Natural killer cell (primary cell): ENCODE results near the gene C1orf21. TPM values are rescaled to one million over a fixed set of nuclear protein-coding genes. Genes with fewer than 3 reads are reported as not detected.

Experiments used
- ATAC-seq, 3 donors: fragments of 150-1000 bp in 2 of 3; fragments of 200-7000 bp in 1 of 3; cut with Tn5 transposase; 1 replicate in 1 of 3; 2 replicates in 2 of 3; pipeline ENCODE4 v1.10.0; 2021; ENCODE audit warnings: mild to moderate bottlenecking in 2 of 3, moderate library complexity in 2 of 3
- DNase-seq, 2 donors: peaks; one replicate each; pipeline versions ENCODE4 v3.0.0 to v3.0.0-alpha.2; 2013 to 2021; ENCODE audit warnings: mixed read lengths in 1 of 2
- H3K27ac ChIP-seq: one replicate; pipeline ENCODE4 v1.5.1; 2013; ENCODE audit warnings: mild to moderate bottlenecking, low read length
- H3K27me3 ChIP-seq: one replicate; pipeline ENCODE4 v1.6.1; 2013; ENCODE audit warnings: low read length; ENCODE audit not compliant: control insufficient read depth, insufficient read depth
- H3K36me3 ChIP-seq: one replicate; pipeline ENCODE4 v1.6.1; 2013; ENCODE audit warnings: low read length; ENCODE audit not compliant: control insufficient read depth, insufficient read depth
- H3K4me1 ChIP-seq: one replicate; pipeline ENCODE4 v1.6.1; 2013; ENCODE audit warnings: low read length; ENCODE audit not compliant: control insufficient read depth, insufficient read depth
- H3K4me3 ChIP-seq: one replicate; pipeline ENCODE4 v1.5.1; 2013; ENCODE audit warnings: low read length
- H3K9me3 ChIP-seq: one replicate; pipeline ENCODE4 v1.6.1; 2013; ENCODE audit warnings: low read length; ENCODE audit not compliant: control insufficient read depth, insufficient read depth
- H3K27ac Mint-ChIP-seq, 2 donors: one replicate each; pipeline ENCODE4 v1.8.0; 2022; ENCODE audit warnings: mild to moderate bottlenecking in 2 of 2, mixed read lengths in 2 of 2, moderate library complexity in 1 of 2
- H3K27me3 Mint-ChIP-seq, 2 donors: one replicate each; pipeline ENCODE4 v1.8.0; 2022; ENCODE audit warnings: low read depth in 2 of 2, mixed read lengths in 2 of 2
- H3K36me3 Mint-ChIP-seq: one replicate; pipeline ENCODE4 v1.8.0; 2022; ENCODE audit warnings: mixed read lengths
- H3K4me1 Mint-ChIP-seq, 2 donors: one replicate each; pipeline ENCODE4 v1.8.0; 2022; ENCODE audit warnings: mixed read lengths in 2 of 2
- H3K4me3 Mint-ChIP-seq: one replicate; pipeline ENCODE4 v1.8.0; 2022; ENCODE audit warnings: mild to moderate bottlenecking, moderate library complexity, mixed read lengths
- H3K9me3 Mint-ChIP-seq, 2 donors: one replicate each; pipeline ENCODE4 v1.8.0; 2022; ENCODE audit warnings: mixed read lengths in 2 of 2
- WGBS: methylation state at CpG from one replicate; pipeline ENCODE4 v1.1.7; 2013; ENCODE audit warnings: missing lambda C conversion rate; ENCODE audit not compliant: insufficient coverage; 5-methylcytosine and 5-hydroxymethylcytosine counted together
- intact Hi-C: fragments of 100-400 bp; cut with micrococcal nuclease; formaldehyde crosslinking; loops from one replicate; pipeline ENCODE4 v1.14.2; 2022
- total RNA-seq, 4 donors: library from RNA; stranded (reverse); fragments of 120-200 nt in 1 of 4; gene quantifications; one replicate each; pipeline versions ENCODE4 v1.2.3 to v1.2.4, GENCODE V29; 2013 to 2022
- TF ChIP-seq, protein P1 (sequence below): fragments of 200-600 bp; IDR thresholded peaks from one replicate; pipeline ENCODE4 v1.8.0; 2022; ENCODE audit warnings: antibody characterized with exemption

The C1orf21 gene
- total RNA-seq, 3 donors from 2014 or later (not counting 1 experiment from before 2014, with no cell fraction given) = 84.3 to 111 (median 88.3) TPM

DNA sequence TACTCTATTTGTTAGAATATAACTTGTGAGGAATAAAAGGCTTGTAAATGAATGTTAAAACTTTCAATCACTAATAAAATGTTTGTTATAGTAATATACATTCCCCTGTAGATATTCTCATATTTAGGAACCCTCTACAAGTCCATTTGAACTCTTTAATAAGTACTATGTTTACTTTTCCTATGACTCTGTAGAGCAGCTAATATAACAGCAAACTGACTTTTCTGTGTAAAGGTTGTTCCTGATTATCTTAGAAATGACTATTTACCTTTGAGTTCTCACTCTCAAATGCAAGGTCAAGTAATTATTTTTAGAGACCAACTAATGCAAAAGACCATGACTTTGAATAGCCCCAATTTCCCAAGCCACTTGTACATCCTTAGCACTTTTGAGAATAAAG is 130.3 kb downstream of the C1orf21 start:
- no peaks in the 10 kb centered on the region for H3K27me3 ChIP-seq
- H3K36me3 ChIP-seq = no peaks in the 10 kb centered on the region
- no peaks in the 10 kb centered on the region for H3K4me1 ChIP-seq
- Mint-ChIP-seq H3K9me3 (no peaks in the 10 kb centered on the region), H3K27ac (peak overlapping the region; percentile 28 to 45), H3K4me3 (no peak overlapping the region), H3K4me1 (peaks cover 40 to 47% of the 10 kb centered on the region in 2 donors), H3K36me3 (peaks cover 8% of the 10 kb centered on the region), H3K27me3 (no peaks in the 10 kb centered on the region)
- DNase-seq (no peak), ATAC-seq (no peak)
- intact Hi-C loops = no loop called here
- no peaks in the 10 kb centered on the region for H3K9me3 ChIP-seq
- no peak overlapping the region for H3K27ac ChIP-seq
- H3K4me3 ChIP-seq = no peak overlapping the region
- TF ChIP-seq, protein P1, sequence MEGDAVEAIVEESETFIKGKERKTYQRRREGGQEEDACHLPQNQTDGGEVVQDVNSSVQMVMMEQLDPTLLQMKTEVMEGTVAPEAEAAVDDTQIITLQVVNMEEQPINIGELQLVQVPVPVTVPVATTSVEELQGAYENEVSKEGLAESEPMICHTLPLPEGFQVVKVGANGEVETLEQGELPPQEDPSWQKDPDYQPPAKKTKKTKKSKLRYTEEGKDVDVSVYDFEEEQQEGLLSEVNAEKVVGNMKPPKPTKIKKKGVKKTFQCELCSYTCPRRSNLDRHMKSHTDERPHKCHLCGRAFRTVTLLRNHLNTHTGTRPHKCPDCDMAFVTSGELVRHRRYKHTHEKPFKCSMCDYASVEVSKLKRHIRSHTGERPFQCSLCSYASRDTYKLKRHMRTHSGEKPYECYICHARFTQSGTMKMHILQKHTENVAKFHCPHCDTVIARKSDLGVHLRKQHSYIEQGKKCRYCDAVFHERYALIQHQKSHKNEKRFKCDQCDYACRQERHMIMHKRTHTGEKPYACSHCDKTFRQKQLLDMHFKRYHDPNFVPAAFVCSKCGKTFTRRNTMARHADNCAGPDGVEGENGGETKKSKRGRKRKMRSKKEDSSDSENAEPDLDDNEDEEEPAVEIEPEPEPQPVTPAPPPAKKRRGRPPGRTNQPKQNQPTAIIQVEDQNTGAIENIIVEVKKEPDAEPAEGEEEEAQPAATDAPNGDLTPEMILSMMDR = no peak

DNA sequence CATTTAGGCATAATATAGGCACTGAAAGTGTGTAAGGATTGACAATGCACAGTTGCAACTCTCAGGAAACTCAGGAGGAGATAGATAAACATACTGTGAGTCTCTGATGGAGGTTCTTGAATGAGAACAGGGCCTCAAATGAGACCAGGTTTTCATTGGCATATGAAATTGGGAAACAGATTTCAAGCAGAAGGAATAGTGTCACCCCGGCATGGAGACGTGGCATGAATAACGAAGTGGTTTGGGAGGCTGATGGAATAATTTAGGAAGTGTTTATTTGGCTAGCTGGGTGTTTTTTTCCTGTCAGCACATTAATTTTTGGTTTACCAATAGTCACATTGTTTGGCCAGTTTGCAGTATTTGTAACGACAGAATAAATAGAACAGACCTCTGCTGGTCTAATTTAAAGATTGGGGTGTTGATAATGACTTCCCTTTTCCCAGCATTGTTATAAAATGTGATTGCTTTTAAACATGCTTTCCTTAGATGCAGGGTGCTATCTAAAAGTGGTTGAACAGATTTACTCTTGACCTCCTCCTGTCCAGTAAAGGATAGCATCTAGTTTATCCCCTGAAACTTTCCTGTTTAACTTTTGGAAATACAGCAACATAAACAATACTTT is 132.0 kb downstream of the C1orf21 start:
- H3K36me3 ChIP-seq = no peaks in the 10 kb centered on the region
- H3K4me1 ChIP-seq = no peaks in the 10 kb centered on the region
- H3K9me3 ChIP-seq = no peaks in the 10 kb centered on the region
- intact Hi-C loops = no loop called here
- no peak overlapping the region for H3K4me3 ChIP-seq
- H3K36me3 Mint-ChIP-seq = peaks cover 8% of the 10 kb centered on the region
- no peaks in the 10 kb centered on the region for H3K27me3 Mint-ChIP-seq
- H3K9me3 Mint-ChIP-seq = no peaks in the 10 kb centered on the region
- H3K27ac Mint-ChIP-seq = peak overlapping the region in 1 of 2 donors; percentile 53
- peaks cover 44 to 50% of the 10 kb centered on the region in 2 donors for H3K4me1 Mint-ChIP-seq
- 84% methylated on average over 4 of the region's 4 CpGs for whole genome bisulfite sequencing
- no peaks in the 10 kb centered on the region for H3K27me3 ChIP-seq
- H3K27ac ChIP-seq = no peak overlapping the region
- no peak for ATAC-seq
- TF ChIP-seq, protein P1 = no peak
- H3K4me3 Mint-ChIP-seq = no peak overlapping the region
- no peak for DNase-seq

DNA sequence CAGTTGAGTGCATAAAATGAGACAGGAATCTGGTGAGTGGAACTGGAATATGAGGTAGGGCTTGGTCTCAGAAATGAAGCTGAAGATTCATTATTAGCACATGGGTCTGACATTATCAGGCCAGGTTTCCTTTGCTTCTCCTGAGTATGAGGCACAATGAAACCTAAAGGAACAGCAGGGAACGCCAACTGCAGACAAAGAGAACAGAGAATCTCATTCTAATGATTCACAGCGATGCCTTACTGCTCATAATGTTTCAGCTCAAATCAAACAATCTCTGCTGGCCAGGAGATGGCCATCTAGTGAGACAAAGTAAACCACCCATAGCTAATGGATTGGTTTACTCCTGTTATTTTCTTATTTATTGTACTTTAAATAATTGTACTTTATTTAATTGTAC is 133.5 kb downstream of the C1orf21 start:
- peaks cover 49 to 58% of the 10 kb centered on the region in 2 donors for H3K4me1 Mint-ChIP-seq
- H3K4me3 Mint-ChIP-seq = no peak overlapping the region
- no peak overlapping the region for H3K27ac ChIP-seq
- H3K27me3 Mint-ChIP-seq = no peaks in the 10 kb centered on the region
- DNase-seq = no peak
- no peaks in the 10 kb centered on the region for H3K9me3 Mint-ChIP-seq
- TF ChIP-seq, protein P1 = no peak
- no peaks in the 10 kb centered on the region for H3K27me3 ChIP-seq
- no peaks in the 10 kb centered on the region for H3K36me3 ChIP-seq
- H3K27ac Mint-ChIP-seq = peak overlapping the region in 1 of 2 donors; percentile 35
- H3K36me3 Mint-ChIP-seq = peaks cover 8% of the 10 kb centered on the region
- 94% methylated on average over 2 of the region's 2 CpGs for WGBS
- no peaks in the 10 kb centered on the region for H3K9me3 ChIP-seq
- intact Hi-C loops = no loop called here
- H3K4me3 ChIP-seq = no peak overlapping the region
- ATAC-seq = no peak
- H3K4me1 ChIP-seq = no peaks in the 10 kb centered on the region

DNA sequence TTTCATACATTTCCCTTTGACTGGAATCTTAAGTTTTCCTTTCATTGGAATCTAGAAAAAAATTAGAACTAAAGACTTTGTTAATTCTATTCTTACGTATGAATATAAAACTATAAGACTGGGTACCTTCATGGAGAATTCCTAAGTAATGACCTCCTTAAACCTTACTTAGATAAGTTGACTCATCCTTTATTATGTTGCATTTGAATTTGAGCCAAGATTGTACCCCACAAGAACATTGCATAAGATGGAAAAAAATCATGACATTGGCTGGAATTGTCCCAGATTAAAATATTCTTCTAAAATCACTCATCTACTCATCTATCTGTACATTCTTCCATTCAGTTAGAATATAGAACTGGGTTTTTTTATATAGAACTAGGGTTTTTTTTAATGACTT is 137.4 kb downstream of the C1orf21 start:
- Histone ChIP-seq H3K27ac (no peak overlapping the region), H3K27me3 (no peaks in the 10 kb centered on the region), H3K4me3 (no peak overlapping the region), H3K4me1 (no peaks in the 10 kb centered on the region), H3K9me3 (no peaks in the 10 kb centered on the region), H3K36me3 (no peaks in the 10 kb centered on the region)
- Mint-ChIP-seq H3K27me3 (no peaks in the 10 kb centered on the region), H3K27ac (no peak overlapping the region), H3K9me3 (no peaks in the 10 kb centered on the region), H3K4me3 (no peak overlapping the region), H3K36me3 (no peaks in the 10 kb centered on the region), H3K4me1 (peaks cover 28 to 30% of the 10 kb centered on the region in 2 donors)
- intact Hi-C loops = no loop called here
- ATAC-seq = no peak
- no CpG with 5 or more reads among the region's 1 CpG for WGBS
- TF ChIP-seq, protein P1 = no peak
- no peak for DNase-seq
